SU-DHL-6 (cell line): ENCODE measurements around the gene SCEL.

Experiments
- H2AFZ ChIP-seq: fragments of 200-600 bp; sonication (generic); 2 replicates; pipeline ENCODE4 v1.6.1; 2014; ENCODE audit warnings: low read depth, mild to moderate bottlenecking, moderate library complexity, mixed read lengths, antibody characterized with exemption, low read length; ENCODE audit not compliant: severe bottlenecking
- H3F3A ChIP-seq: fragments of 200-600 bp; shearing (Covaris generic); 2 replicates; pipeline ENCODE4 v1.6.0; 2016; ENCODE audit warnings: antibody characterized with exemption, mild to moderate bottlenecking; ENCODE audit not compliant: insufficient read depth
- H3K27ac ChIP-seq: fragments of 200-600 bp; sonication (generic); 2 replicates; pipeline ENCODE4 v1.5.1; 2016; ENCODE audit warnings: low read depth, mild to moderate bottlenecking, low read length, moderate library complexity, mixed read lengths
- H3K27me3 ChIP-seq: fragments of 200-600 bp; sonication (generic), shearing (Covaris generic); 2 replicates; pipeline ENCODE4 v1.6.0; 2014; ENCODE audit warnings: mild to moderate bottlenecking, low read length
- H3K36me3 ChIP-seq: fragments of 200-600 bp; sonication (generic); 2 replicates; pipeline ENCODE4 v1.6.1; 2014; ENCODE audit warnings: mild to moderate bottlenecking, low read length, mixed read lengths
- H3K4me2 ChIP-seq: fragments of 300-600, 200-600 bp; shearing (Covaris generic), sonication (generic); 2 replicates; pipeline ENCODE4 v1.6.0; 2014; ENCODE audit warnings: low read length, low read depth, mild to moderate bottlenecking; ENCODE audit not compliant: poor library complexity, severe bottlenecking
- H3K4me3 ChIP-seq: fragments of 200-600 bp; sonication (generic); 2 replicates; pipeline ENCODE4 v1.5.1; 2014; ENCODE audit warnings: antibody characterized with exemption, low read length, mild to moderate bottlenecking, mixed read lengths; ENCODE audit not compliant: insufficient read depth, poor library complexity, severe bottlenecking
- H3K79me2 ChIP-seq: fragments of 200-600 bp; sonication (generic); 2 replicates; pipeline ENCODE4 v1.6.1; 2014; ENCODE audit warnings: mild to moderate bottlenecking, low read length, moderate library complexity; ENCODE audit not compliant: insufficient read depth
- H3K9ac ChIP-seq: fragments of 200-600 bp; sonication (generic); 2 replicates; pipeline ENCODE4 v1.7.0; 2014; ENCODE audit warnings: mild to moderate bottlenecking, low read length
- H3K9me2 ChIP-seq: fragments of 200-600 bp; sonication (generic); replicated peaks from 2 replicates; pipeline ENCODE4 v1.6.1; 2014; ENCODE audit warnings: low read length; ENCODE audit not compliant: insufficient read depth
- H3K9me3 ChIP-seq: fragments of 200-600 bp; sonication (generic); 2 replicates; pipeline ENCODE4 v1.6.1; 2014; ENCODE audit warnings: low read length, mixed read lengths; ENCODE audit not compliant: insufficient read depth
- H4K20me1 ChIP-seq: fragments of 200-600 bp; sonication (generic); 2 replicates; pipeline ENCODE4 v1.6.1; 2014; ENCODE audit warnings: low read depth, mild to moderate bottlenecking, antibody characterized with exemption, low read length, moderate library complexity, mixed read lengths
- CTCF ChIP-seq: fragments of 200-600 bp; sonication (generic); IDR thresholded peaks from one replicate; pipeline ENCODE4 v1.5.1; 2017; ENCODE audit warnings: antibody characterized with exemption, mild to moderate bottlenecking, low read length, moderate library complexity; ENCODE audit not compliant: insufficient read depth, poor library complexity, severe bottlenecking
- EZH2phosphoT487 ChIP-seq: fragments of 200-600 bp; sonication (generic), shearing (Covaris generic); conservative IDR thresholded peaks from 2 replicates; pipeline ENCODE4 v1.6.1; 2018; ENCODE audit warnings: mild to moderate bottlenecking, antibody characterized with exemption, low read length, moderate library complexity, mixed read lengths

Gene SCEL

GRCh38 chr13:77674852-77675251 is 139.3 kb downstream of the SCEL start:
- no peaks in the 10 kb centered on the region for H4K20me1 ChIP-seq
- no peaks in the 10 kb centered on the region for H3K27me3 ChIP-seq
- H3K9me3 ChIP-seq, result no peaks in the 10 kb centered on the region
- no peak overlapping the region for H3K9ac ChIP-seq
- no peaks in the 10 kb centered on the region for H3K36me3 ChIP-seq
- H3K79me2 ChIP-seq, result no peaks in the 10 kb centered on the region
- H3K27ac ChIP-seq, result no peak overlapping the region
- no peaks in the 10 kb centered on the region for H3F3A ChIP-seq
- TF ChIP-seq EZH2phosphoT487 (no peak), CTCF (no peak)
- no peak overlapping the region for H3K4me3 ChIP-seq
- H3K4me2 ChIP-seq, result no peak overlapping the region
- H2AFZ ChIP-seq, result no peak overlapping the region
- H3K9me2 ChIP-seq, result no peaks in the 10 kb centered on the region

- H3K9me2 ChIP-seq, result no peaks in the 10 kb centered on the region
- H4K20me1 ChIP-seq, result no peaks in the 10 kb centered on the region
- no peaks in the 10 kb centered on the region for H3K27me3 ChIP-seq
- no peak overlapping the region for H3K9ac ChIP-seq
- no peaks in the 10 kb centered on the region for H3K9me3 ChIP-seq
- no peak overlapping the region for H3K4me3 ChIP-seq
- H3K36me3 ChIP-seq, result no peaks in the 10 kb centered on the region
- no peaks in the 10 kb centered on the region for H3K79me2 ChIP-seq
- H3K27ac ChIP-seq, result no peak overlapping the region
- TF ChIP-seq EZH2phosphoT487 (no peak), CTCF (no peak)
- H3F3A ChIP-seq, result no peaks in the 10 kb centered on the region
- H2AFZ ChIP-seq, result no peak overlapping the region
- no peak overlapping the region for H3K4me2 ChIP-seq
Measured at GRCh38 chr13:77678691-77679235, 143.3 kb downstream of the SCEL start.

DNA sequence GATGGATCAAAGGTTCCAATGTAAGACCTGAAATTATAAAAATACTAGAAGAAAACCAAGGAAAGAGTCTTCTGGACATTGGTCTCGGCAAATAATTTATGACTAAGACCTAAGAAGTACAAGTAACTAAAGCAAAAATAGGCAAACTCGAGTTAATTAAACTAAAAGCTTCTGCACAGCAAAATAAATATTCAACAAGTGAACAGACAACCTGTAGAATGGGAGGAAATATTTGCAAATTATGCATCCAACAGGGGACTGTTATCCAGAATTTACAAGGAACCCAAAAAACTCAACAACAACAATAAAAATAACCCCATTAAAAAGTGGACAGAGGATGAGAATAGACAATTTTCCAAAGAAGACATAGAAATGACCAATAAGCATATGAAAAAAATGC is 152.3 kb downstream of the SCEL start:
- no peaks in the 10 kb centered on the region for H3K36me3 ChIP-seq
- TF ChIP-seq EZH2phosphoT487 (no peak), CTCF (no peak)
- no peak overlapping the region for H3K4me2 ChIP-seq
- no peaks in the 10 kb centered on the region for H3F3A ChIP-seq
- no peak overlapping the region for H3K4me3 ChIP-seq
- no peaks in the 10 kb centered on the region for H3K27me3 ChIP-seq
- 0 out of 2 replicates have a peak, but pooled peaks cover 10% of the 10 kb centered on the region for H3K9me3 ChIP-seq
- no peaks in the 10 kb centered on the region for H4K20me1 ChIP-seq
- no peak overlapping the region for H2AFZ ChIP-seq
- H3K9me2 ChIP-seq, result no peaks in the 10 kb centered on the region
- H3K79me2 ChIP-seq, result no peaks in the 10 kb centered on the region
- no peak overlapping the region for H3K27ac ChIP-seq
- no peak overlapping the region for H3K9ac ChIP-seq
